ENCODE data around the gene DPP10.

DPP10 gene

GRCh38 chr2:115374981-115375380 is 932.5 kb downstream of the DPP10 start:
- TF ChIP-seq CTCF (conservative IDR thresholded peaks at IDR 0.05), result no peak
- no peak overlapping the region for H3K27ac ChIP-seq

GRCh38 chr2:115384399-115384798 is 942.0 kb downstream of the DPP10 start:
- TF ChIP-seq CTCF (conservative IDR thresholded peaks at IDR 0.05), result no peak

DNA sequence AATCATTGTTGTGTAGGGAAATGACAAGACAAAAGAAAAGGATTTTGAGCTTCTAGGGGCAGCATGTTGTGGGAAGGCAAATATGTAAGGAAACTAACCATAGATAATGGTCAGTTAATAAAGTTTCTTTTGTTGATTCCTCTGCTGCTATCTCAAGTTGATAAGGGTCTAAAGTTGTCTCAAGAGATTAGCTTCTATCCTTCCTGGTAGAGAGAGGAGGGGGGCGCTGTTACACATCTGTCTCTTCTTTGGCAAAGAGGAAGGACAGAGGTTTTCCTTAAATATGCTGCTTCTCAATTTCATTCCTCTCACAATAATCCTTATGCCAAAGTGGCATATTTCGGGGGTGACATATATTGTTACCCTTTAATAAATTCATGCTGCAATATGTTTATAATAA is 944.0 kb downstream of the DPP10 start:
- TF ChIP-seq CTCF (conservative IDR thresholded peaks at IDR 0.05), result no peak
- no peak overlapping the region for H3K27ac ChIP-seq

More at GRCh38 chr2:115384399-115384798, 942.0 kb downstream of the DPP10 start:
- H3K27ac ChIP-seq, result no peak overlapping the region

- TF ChIP-seq CTCF (conservative IDR thresholded peaks at IDR 0.05), result no peak
- H3K27ac ChIP-seq, result no peak overlapping the region
Measured at GRCh38 chr2:115389024-115389423, 946.6 kb downstream of the DPP10 start.

DNA sequence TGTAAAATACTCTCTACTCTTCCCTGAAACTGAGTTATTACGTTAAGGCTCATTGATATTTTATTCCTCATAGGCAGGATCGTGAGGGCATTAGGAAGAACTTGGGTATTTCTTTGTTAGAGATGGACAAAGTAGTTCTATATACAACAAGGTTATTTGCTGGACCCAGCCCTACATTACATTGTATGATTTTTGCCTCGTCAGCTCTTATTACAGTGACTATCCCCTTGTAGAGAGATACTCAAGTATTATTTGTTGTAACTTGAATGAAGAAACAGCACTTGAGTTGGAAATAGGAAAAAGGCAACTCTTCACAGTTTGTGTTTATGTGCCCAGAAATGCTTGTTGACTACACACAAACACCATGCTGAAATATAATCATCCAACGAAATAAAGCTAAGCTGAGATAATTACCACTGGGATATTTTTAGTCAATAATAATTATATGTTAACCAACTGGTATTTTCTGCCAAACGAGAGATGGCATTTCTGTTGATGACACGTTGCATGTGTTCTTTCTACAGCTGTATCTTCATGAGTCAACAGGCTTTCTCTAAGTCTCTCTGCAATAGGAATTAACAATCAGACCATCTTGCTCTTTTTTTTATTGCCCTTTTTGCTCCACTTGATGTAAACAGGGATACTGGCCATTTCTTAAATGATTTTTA is 947.6 kb downstream of the DPP10 start:
- no peak overlapping the region for H3K27ac ChIP-seq
- TF ChIP-seq CTCF (conservative IDR thresholded peaks at IDR 0.05), result no peak

DNA sequence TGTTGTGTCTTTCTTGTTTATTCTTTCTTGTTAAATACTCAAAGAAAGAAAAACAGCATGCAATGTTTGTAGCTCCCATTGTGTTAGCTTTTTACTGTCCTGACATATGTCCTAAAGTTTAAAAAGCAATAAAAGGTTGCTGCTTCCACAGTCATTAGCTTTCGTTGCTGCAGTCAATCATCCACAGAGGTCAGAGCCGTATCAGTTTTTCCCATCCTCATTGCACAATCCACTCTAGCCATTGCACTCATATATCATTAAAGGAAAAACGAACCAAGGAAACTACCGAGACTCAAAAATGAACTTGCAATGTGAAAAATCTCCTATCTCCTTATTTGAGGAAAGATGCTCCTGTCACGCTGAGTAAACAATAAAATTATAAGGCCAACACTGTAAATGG is 954.1 kb downstream of the DPP10 start:
- no peak overlapping the region for H3K27ac ChIP-seq
- TF ChIP-seq CTCF (conservative IDR thresholded peaks at IDR 0.05), result no peak

DNA sequence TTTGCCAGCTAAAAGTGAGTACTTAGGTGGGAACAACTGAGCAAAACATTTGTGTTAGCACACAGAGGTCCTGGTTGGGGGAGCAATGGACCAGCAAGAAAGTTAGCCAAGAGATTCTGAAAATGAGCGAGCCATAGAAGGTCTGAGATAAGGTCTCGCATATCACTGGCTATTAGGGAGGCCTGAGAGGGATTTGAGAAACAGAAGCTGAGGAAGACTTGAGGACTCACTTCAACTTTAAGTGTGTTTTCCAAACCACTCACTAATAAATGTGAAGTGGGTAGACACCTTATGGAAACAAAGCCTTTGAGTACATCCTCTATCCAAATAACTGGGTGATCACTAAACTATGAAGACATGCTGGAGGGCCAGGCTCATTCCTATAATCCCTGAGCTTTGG is 958.5 kb downstream of the DPP10 start:
- no peak for TF ChIP-seq CTCF (conservative IDR thresholded peaks at IDR 0.05)
- H3K27ac ChIP-seq, result no peak overlapping the region
